AG10803 (cell line): ENCODE data around the gene ADARB2.

ENCODE experiments used
- DNase-seq: peaks from one replicate; pipeline ENCODE4 v3.0.0; 2010; ENCODE audit warnings: low read depth
- H3K4me3 ChIP-seq: 2 replicates; pipeline ENCODE4 v1.5.1; 2011; ENCODE audit warnings: mild to moderate bottlenecking, low read length, control low read depth
- CTCF ChIP-seq: conservative IDR thresholded peaks from 2 replicates; pipeline ENCODE4 v1.5.1; 2011; ENCODE audit warnings: mild to moderate bottlenecking, low read length, control low read depth, inconsistent platforms

Gene ADARB2

GRCh38 chr10:1549591-1550290, 187.6 kb downstream of the ADARB2 start:
- H3K4me3 ChIP-seq: no peak overlapping the region
- TF ChIP-seq CTCF: no peak
- DNase-seq: no peak

- H3K4me3 ChIP-seq: no peak overlapping the region
- TF ChIP-seq CTCF: no peak
- DNase-seq: no peak
Measured at GRCh38 chr10:1548596-1548995, 188.7 kb downstream of the ADARB2 start.

GRCh38 chr10:1548146-1548545, 189.2 kb downstream of the ADARB2 start:
- no peak for DNase-seq
- H3K4me3 ChIP-seq: no peak overlapping the region
- TF ChIP-seq CTCF: no peak

GRCh38 chr10:1546431-1547110, 190.8 kb downstream of the ADARB2 start:
- no peak for DNase-seq
- no peak overlapping the region for H3K4me3 ChIP-seq
- no peak for TF ChIP-seq CTCF

GRCh38 chr10:1545524-1545923, 191.8 kb downstream of the ADARB2 start:
- no peak overlapping the region for H3K4me3 ChIP-seq
- no peak for TF ChIP-seq CTCF
- DNase-seq: no peak

- no peak overlapping the region for H3K4me3 ChIP-seq
- DNase-seq: no peak
- TF ChIP-seq CTCF: no peak
Measured at GRCh38 chr10:1544929-1545328, 192.4 kb downstream of the ADARB2 start.

GRCh38 chr10:1544209-1544673, 193.1 kb downstream of the ADARB2 start:
- no peak for DNase-seq
- no peak for TF ChIP-seq CTCF
- no peak overlapping the region for H3K4me3 ChIP-seq
